GM18526 (cell line): ENCODE data around the gene PRICKLE1.

Source experiments
- POLR2A ChIP-seq: IDR thresholded peaks from 3 replicates; pipeline ENCODE4 v1.6.1; 2011; ENCODE audit not compliant: insufficient read length; ENCODE audit errors: extremely low read depth

PRICKLE1 gene

GRCh38 chr12:42534184-42534838, 55.2 kb downstream of the PRICKLE1 start:
- no peak for TF ChIP-seq POLR2A

GRCh38 chr12:42530284-42530683, 59.3 kb downstream of the PRICKLE1 start:
- no peak for TF ChIP-seq POLR2A

- TF ChIP-seq POLR2A, result no peak
Measured at GRCh38 chr12:42525444-42525843, 64.1 kb downstream of the PRICKLE1 start.

DNA sequence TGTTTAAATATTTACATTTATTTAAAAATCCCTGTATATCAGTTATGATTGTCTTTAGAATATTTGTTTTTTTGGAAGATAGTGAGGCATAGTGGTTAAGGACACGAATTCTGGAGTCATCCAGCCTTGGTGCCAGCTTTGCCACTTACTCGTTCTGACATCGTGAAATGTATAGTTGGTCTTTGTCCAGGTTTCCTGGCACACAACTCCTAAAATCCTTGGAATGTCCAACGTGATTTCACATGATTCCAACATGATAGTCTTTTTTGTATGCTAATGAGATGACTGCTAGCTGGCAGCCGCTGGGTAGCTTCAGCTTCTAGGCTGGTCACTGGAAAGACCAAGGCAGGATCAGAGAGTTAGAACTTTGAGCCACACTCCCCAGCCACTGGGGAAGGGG, 64.8 kb downstream of the PRICKLE1 start:
- no peak for TF ChIP-seq POLR2A

DNA sequence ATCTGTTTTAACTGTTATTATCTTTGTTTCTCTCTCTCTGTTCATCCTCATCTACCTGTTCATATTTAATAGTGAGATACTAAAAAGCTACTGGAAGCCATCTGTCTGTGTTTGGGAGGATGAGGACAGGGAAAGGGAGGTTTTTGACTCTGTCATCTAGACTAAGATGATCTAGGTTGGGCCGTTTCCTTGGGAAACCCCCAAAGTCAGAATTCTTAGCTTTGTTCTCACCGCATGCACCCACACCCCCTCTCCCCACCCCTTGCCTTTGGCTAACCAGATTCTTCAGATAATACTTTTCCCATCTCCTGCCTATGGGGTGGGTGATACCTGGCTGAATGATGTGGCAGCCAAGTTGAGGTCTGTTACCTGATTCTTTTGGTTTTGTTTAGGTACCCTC, 73.0 kb downstream of the PRICKLE1 start:
- TF ChIP-seq POLR2A, result no peak

DNA sequence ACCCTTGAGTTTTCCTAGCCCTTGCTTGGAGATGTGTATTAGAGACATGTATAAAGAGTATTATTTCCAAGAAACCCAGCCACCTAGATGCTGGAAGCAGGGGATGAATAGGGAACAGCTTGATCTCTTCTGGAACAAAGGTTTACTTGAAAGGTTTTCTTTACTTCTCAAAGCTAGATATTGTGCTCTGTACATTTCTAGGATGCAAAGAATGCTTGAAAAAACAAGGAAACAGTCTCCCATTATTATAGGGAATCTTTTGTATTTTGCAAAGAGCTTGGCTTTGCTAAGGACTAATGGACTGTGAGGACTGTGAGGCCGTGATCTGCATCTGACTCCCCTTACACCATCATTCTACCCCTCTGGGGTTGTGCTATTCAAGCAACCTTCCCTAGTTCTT, 77.9 kb downstream of the PRICKLE1 start:
- TF ChIP-seq POLR2A, result no peak

DNA sequence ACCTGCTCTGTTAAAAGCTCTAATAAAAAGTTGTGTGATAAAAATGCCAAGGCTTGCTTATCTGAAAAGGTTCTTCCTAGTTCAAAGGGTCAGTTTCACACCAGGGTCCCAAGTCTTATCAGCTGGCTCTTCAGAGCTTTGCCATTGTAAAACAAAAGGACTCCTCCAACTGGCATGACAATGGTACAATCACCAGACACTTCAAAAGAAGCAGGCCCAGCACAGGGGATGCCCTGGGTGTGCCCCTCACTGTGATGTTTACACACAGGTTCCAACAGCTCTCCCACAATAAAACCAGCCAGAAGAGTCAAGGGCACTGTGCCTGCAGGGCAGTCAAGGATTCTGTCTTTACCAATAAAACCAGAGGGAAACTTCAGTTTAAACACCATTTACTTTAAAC, 78.7 kb downstream of the PRICKLE1 start:
- no peak for TF ChIP-seq POLR2A

DNA sequence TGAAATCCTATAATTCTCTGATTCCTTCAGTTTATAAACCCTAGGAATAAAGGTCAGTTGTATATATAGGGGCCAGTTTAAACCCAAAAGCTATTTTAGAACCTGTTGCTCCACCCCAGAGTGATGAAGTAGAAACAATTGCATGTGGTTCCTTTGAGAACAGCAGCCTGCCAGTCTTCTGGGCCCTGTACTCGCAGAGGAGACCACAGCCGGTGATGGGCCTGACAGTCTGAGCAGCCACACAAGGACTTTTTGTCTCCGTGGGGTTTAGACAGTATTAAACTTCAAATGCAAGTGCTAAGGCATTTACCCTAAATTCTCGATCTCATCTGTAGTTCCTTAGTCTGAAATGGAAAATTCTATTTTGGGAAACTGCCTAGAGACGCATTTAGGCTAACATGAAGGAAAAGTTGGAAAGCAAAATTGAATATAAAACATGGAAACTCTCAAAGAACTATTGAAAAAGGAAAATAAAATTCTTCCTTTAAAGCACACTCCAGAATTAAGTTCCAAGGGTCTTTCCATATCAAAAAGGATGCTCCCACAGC, 80.6 kb downstream of the PRICKLE1 start:
- TF ChIP-seq POLR2A, result no peak

GRCh38 chr12:42507565-42507964, 82.0 kb downstream of the PRICKLE1 start:
- no peak for TF ChIP-seq POLR2A

GRCh38 chr12:42507081-42507480, 82.5 kb downstream of the PRICKLE1 start:
- no peak for TF ChIP-seq POLR2A

DNA sequence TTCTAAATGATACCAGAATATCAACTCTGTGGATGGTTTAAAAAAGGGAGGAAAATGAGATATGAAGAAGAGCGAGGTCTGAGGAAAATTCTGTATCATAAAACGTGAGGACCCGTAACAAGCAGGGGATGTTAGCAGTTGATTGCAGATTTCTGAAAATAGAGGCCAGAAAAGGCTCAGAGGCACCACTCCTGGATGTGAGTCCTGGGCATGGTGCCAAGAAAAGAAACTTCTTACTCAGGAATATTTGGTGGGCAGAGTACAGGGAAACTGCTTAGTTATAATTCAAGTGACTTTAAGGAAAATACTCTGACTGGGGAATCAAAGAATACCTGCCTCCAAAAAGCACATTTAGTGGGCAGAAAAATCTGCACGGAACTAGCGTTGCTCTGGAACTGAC, 85.5 kb downstream of the PRICKLE1 start:
- no peak for TF ChIP-seq POLR2A

- TF ChIP-seq POLR2A, result no peak
Measured at GRCh38 chr12:42502682-42503081, 86.9 kb downstream of the PRICKLE1 start.

DNA sequence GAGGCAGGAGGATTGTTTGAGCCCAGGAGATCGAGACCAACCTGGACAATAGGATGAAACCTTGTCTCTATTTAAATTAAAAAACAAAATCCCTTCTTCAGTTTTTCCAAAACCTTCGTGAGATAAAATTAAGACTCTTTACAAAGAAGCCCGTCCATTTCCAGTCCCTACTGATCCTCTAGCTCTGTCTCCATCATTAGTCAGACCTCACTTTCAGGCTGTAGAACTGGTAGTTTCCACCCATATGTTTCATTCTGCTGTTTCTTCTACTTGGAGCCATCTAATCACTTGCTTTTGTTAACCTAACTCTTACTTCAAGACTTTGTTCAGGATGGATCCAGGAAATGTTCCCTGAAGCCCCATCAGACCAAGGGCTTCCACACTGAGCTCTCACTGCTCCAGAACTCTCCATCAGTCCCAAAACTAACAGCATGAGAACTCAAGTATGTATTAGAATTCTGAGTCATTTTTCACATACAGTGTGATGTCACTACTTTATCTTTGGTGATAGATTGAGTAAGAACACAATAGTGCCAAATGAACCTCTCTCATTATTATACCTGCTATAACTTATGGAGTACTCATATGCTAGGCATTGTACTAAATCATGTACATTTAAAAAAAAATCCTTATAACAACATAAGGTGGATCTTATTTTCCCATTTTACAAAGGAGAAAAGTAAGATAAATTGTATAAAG, 90.8 kb downstream of the PRICKLE1 start:
- TF ChIP-seq POLR2A, result no peak

DNA sequence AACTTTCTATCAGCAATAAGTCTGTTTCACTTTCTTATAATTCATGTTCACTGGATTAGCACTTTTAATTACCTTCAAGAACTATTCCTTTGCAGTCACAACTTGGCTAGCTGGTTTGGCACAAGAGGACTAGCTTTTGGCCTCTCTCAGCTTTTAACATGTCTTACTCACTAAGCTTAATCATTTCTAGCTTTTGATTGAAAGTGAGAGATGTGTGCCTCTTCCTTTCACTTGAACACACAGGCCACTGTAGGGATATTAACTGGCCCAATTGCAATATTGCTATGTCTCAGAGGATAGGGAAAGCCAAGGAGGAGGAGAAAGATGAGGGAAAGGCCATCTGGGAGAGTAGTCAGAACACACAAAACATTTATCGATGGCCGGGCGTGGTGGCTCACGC, 92.7 kb downstream of the PRICKLE1 start:
- TF ChIP-seq POLR2A, result no peak

DNA sequence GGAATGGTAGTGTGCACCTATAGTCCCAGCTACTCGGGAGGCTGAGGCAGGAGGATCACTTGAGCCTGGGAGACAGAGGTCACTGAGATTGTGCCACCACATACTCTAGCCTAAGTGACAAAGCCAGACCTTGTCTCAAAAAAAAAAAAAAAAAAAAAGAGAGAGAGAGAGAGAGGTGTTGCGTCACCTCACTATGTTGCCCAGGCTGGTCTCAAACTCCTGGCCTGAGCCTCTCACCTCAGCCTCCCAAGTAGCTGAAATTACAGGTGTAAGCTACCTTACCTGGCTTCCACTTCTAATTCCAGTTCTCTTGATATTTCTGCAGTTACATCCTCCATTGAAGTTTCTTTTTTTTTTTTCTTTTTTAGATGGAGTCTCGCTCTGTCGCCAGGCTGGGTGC, 94.3 kb downstream of the PRICKLE1 start:
- TF ChIP-seq POLR2A, result no peak

DNA sequence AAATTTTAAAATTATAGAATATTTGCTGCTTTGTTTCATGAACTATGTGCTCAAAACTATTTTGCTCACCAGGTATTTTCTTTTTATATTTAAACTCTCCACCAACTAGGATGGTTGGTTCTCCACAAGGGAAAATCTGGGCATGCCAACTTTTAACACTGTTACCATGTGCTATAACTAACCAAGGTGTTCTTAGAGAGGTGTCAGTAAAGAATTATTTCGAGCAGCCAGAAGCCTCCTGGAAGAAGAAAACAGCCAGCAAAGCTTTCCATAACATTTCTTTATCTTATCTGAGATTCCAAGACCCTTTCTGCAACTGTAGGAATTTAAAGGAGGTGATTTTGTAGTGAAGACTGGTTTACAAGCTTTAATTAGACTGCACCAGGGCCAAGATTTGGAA, 97.3 kb downstream of the PRICKLE1 start:
- TF ChIP-seq POLR2A, result no peak

DNA sequence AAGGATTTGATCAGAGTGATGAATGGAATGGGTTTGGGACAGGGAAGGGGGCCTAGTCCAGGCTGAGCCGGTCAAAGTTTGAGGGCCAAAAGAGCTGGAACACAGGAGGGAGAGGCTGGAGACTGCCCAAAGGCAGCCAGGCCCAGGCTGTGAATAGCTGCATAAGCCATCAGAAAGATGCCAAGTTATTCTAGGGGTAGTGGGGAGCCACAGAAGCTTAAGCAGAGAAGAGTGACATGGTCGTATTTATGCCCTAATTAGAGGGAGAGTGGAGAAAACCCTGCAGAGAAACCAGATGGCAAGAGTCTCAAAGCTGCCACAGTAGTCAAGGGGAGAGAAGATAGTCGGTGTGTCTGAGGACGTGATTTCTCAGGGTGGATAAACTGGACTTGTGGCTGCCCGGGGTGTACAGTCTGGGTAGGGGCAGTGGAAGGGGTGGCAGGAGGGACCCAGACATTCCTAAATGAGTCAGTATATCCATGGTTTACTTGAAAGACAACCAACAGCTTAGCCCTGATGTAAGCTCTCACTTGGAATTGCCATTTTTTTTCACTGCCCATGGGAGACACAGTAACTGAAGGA, 99.2 kb downstream of the PRICKLE1 start:
- no peak for TF ChIP-seq POLR2A

GRCh38 chr12:42486407-42486806, 103.1 kb downstream of the PRICKLE1 start:
- no peak for TF ChIP-seq POLR2A
